H54 (cell line): ENCODE measurements around the gene IFI16.

Source experiments
- DNase-seq: peaks from one replicate; pipeline ENCODE4 v3.0.0; 2011; ENCODE audit warnings: low spot score, mixed read lengths; ENCODE audit not compliant: insufficient read length
- FAIRE-seq: peaks from 3 replicates; lab custom pipeline; 2011; peaks lifted over from hg19 to GRCh38; lab: Jason Lieb, UNC
- POLR2A ChIP-seq: IDR thresholded peaks from 2 replicates; pipeline ENCODE4 v1.6.1; 2011; ENCODE audit warnings: low read depth, mild to moderate bottlenecking, low read length

The IFI16 gene

DNA sequence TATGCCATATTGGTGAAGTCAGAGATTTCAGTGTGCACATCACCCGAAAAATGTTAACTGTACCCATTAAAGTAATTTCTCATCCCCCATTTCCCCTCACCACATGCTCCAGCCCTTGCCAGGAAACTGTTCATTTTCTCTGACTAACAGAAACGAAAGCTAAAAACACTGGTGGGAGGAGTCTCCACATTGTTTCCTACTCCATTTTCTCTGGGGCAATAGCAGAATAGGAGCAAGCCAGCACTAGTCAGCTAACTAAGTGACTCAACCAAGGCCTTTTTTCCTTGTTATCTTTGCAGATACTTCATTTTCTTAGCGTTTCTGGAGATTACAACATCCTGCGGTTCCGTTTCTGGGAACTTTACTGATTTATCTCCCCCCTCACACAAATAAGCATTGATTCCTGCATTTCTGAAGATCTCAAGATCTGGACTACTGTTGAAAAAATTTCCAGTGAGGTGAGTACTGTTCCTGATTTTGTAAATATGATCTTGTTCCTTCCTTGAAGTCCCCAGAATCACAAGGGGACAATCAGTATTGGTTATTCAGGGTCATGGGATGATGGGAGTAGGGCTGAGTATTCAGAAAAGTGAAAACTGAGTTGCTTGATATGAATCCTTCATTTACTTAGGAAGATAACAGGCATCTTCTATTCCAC is at the start of gene IFI16:
TSS of gene IFI16 (plus strand) at position 204 of the 658 bp plus-strand sequence. CDS start 4,774 bp downstream, outside the sequence.
- FAIRE-seq (peak; percentile 72), DNase-seq (peak; percentile 27)
- 0 out of 2 replicates have a peak, but pooled peaks have one; percentile 23 for TF ChIP-seq POLR2A

DNA sequence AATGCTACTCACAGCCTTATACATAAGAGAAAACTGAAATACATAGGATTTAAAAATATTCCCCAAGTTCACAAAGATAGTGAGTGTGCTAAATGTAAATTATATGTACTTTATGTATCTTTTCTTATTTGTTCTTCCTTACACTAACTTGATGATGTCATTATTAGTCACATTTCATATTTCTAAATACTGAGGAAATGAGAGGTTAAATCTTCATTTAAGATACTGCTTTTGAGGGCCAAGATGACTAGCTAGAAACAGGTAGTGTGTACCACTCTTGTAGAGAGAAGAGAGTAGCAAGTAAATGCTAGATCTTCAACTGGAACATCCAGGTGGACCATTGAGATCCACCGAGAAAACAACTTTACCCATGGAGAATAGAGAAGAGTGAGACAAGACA is 48.5 kb upstream of the IFI16 start:
- TF ChIP-seq POLR2A: no peak
- no peak for FAIRE-seq

DNA sequence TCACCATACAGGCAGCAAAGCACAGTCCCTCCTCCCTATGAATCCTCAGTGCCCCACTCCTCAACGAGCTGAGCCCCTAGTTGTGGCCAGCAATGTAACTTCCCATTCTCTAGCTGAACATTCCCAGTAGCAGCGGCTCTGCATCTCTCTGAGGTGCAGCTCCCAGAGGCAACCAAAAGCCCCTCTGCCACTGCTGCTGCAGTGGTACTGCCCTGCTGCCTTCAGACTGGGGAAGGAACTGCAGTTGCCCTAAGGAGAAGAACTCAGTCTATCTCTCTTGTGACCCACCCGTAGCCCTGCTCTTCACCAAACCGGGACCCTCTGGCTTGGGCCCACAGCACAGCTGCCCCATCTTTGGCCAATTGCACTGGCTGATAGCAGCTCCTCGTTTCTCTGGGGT is 46.7 kb upstream of the IFI16 start:
- no peak for FAIRE-seq
- TF ChIP-seq POLR2A: no peak
- DNase-seq: no peak

More for the DNA sequence above, 48.5 kb upstream of the IFI16 start:
- no peak for DNase-seq

DNA sequence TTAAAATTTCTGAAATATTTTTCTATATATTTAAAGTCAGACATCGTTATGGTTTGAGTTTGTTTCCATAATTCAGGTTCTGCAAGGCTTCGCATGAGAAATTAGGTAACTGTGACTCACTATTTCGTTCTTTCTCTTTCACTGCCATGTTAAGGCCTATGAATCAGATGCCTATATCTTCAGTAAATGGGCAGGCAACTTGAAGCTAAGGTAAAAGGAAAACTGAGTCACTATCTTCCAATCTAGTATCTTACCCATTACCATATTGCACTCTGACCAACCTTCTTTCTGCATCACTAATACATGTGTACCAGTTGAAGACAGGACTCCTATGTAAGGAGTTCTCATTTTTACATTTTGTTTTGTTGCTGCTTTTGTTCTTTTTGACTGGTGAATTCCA is 40.5 kb upstream of the IFI16 start:
- DNase-seq: no peak
- TF ChIP-seq POLR2A: no peak
- no peak for FAIRE-seq

GRCh38 chr1:158969855-158970254 is 39.9 kb upstream of the IFI16 start:
- no peak for TF ChIP-seq POLR2A
- no peak for FAIRE-seq
- DNase-seq: no peak

DNA sequence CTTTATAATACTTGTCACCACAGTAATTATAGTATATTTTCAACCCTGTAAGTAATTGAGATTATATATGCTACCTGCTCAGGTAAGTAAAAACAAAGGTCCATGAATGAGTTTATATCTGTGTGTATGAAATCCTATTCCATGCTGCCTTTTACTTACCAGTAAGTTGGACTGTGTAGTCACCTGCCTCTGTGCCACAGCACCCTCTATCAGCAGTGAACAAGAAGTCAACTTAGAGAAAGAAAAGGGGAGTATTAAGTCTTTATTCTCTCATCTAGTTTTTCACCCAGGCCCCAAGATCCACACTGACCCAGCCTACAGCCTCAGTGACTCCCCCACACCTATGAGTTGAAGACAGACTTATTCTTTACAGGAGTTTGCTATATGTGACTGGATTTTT is 36.9 kb upstream of the IFI16 start:
- TF ChIP-seq POLR2A: no peak
- DNase-seq: no peak
- no peak for FAIRE-seq

DNA sequence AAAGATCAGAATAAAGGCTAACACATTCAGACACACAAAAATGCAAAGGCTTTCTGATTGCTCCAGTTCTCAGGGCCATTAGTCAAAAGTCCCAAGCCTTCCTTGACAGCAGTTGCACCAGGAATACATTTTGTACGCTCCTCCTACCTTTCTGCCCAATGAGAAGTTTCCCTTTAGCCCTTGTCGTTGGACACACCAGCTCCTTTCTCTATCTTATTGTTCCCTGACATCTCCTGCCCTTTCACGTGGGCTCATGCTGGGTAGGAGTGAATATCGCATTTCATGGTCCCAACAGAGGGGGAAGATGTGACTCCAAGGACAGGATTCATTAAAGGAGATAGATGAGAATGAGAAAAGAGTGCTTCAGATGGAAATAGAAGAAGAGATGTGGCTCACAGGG is 33.5 kb upstream of the IFI16 start:
- no peak for FAIRE-seq
- DNase-seq: no peak

GRCh38 chr1:158978730-158979129 is 31.0 kb upstream of the IFI16 start:
- DNase-seq (no peak), FAIRE-seq (no peak)
- no peak for TF ChIP-seq POLR2A

More for the DNA sequence above, 33.5 kb upstream of the IFI16 start:
- TF ChIP-seq POLR2A: no peak

- TF ChIP-seq POLR2A: no peak
- DNase-seq (no peak), FAIRE-seq (no peak)
Measured at GRCh38 chr1:158979229-158979628, 30.5 kb upstream of the IFI16 start.

- FAIRE-seq (no peak), DNase-seq (no peak)
- no peak for TF ChIP-seq POLR2A
Measured at GRCh38 chr1:158983235-158983634, 26.5 kb upstream of the IFI16 start.

GRCh38 chr1:158984386-158984785 is 25.3 kb upstream of the IFI16 start:
- no peak for DNase-seq
- no peak for FAIRE-seq
- no peak for TF ChIP-seq POLR2A

GRCh38 chr1:158989424-158989823 is 20.3 kb upstream of the IFI16 start:
- no peak for DNase-seq
- FAIRE-seq: no peak
- no peak for TF ChIP-seq POLR2A

DNA sequence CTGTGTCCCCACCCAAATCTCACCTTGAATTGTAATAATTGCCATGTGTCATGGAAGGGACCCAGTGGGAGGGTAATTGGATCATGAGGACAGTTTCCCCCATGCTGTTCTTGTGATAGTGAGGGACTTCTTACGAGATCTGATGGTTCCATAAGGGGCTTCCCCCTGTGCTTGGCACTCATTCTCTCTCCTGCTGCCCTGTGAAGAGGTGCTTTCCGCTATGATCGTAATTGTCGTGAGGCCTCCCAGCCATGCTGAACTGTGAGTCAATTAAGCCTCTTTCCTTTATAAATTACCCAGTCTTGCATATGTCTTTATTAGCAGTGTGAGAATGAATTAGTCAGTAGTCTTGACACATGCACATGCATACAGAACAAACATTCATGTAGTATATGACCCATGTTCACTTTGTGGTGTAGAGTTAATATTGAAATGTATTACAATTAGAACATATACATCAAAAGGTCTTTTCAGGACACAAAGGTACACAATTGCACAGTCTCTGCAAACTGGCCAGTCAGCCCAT is 16.9 kb upstream of the IFI16 start:
- no peak for TF ChIP-seq POLR2A
- DNase-seq: no peak
- FAIRE-seq: no peak

DNA sequence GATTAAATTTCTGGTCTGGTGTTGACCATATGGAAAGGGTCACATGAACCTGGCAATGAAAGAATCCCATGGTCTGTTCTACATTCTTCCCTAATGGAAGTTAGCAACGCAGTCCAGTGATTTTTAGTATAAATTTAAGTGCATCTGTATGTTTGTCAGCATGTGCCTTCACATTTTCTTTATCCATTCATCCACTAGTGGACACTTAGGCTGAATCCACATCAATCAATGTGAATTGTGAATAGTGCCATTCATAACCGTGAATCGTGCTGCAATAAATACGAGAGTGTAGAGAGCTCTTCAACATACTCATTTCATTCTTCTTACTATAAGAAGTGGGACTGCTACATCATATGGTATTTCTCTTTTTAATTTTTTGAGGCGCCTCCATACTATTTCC is 12.7 kb upstream of the IFI16 start:
- TF ChIP-seq POLR2A: no peak
- FAIRE-seq (no peak), DNase-seq (no peak)

DNA sequence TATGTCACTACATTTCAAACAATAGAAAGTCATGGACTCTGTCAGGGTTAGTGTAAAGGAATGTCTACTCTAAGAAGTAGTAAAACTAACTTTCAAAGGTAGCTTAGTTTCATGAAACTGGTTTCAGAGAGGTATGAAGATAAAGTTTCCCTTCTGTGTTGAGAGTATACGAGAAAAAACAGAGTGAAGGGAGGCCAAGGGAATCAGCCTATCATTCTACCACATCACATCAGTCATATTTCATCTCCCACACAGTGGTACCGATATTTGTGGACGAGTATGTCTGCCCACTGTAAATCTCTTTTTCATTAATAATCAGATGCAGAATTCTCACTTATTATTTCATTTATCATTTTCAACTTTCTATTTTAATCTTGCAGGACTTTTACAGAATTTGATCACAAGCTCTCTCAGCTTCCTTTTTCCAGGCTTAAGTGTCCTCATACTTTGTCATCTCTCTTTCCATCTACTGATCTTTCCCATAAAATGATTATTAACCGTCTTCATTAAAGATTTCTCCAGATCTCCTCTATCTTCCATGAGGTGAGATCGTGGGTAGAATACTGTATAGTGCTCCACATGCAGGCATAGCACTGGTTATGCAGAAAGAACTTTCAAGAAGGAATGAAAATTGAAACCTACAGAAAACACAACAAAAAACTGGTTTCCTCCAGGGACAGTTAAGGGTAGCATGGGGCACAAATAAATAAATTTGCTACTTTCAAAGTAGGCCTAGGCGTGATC is 11.5 kb upstream of the IFI16 start:
- TF ChIP-seq POLR2A: no peak
- DNase-seq (no peak), FAIRE-seq (no peak)

- DNase-seq: no peak
- TF ChIP-seq POLR2A: no peak
- peak; percentile 88 for FAIRE-seq
Measured at GRCh38 chr1:158998781-158999161, 10.9 kb upstream of the IFI16 start.
